Activated T-helper 1 cell treated with Interleukin-2 at 50 U/mL for 16 hours (primary cell): ENCODE data around the gene MED8.
"Not testable (repeated sequence)": the region's sequence is repeated elsewhere in the genome, so short reads cannot be mapped to it uniquely, and the experiment has no call there.

Experiments
- DNase-seq: peaks from one replicate; pipeline ENCODE4 v3.0.0-alpha.2; 2020; ENCODE audit warnings: low read depth

The MED8 gene

DNA sequence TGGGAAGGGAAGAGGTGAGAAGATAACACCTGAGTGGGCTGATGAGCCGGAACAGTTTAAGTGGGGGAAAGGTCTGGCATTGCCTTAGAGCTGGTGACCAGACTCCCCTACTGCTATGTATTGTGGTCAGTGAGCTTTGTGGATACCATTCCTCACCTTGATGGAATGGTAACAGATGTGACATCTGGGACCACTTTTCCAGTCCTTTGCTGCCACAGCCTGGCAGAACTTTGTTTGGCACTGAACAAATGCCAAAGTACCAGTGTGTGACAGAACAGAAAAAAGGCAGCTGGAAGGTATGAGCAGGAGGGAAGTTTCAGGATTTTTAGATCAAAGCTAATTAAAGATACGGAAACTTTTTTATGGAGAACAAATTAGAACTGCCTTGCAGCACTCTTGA lies 6.2 kb downstream of the MED8 start:
- no peak for DNase-seq

GRCh38 chr1:43382027-43382779 lies 7.4 kb downstream of the MED8 start:
- DNase-seq, result no peak

DNA sequence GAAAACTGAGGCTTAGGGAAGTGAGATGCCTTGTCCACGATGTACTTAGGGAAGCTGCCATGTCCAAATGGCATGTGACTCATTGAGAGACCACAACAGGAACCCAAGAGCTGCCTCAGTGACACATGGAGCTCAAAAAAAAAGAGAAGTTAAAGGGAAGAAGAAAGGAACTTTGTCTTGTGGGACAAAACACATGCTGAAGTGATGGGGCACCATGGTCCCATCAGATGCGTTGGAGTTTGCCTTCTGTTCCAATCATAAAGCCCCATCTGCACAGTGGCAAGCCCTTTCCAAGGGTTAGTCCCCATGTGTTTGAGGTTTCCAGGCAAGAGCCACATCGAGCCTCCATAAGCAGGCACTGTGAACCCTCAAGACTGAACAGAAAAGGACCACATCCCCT lies 8.0 kb downstream of the MED8 start:
- no peak for DNase-seq

DNA sequence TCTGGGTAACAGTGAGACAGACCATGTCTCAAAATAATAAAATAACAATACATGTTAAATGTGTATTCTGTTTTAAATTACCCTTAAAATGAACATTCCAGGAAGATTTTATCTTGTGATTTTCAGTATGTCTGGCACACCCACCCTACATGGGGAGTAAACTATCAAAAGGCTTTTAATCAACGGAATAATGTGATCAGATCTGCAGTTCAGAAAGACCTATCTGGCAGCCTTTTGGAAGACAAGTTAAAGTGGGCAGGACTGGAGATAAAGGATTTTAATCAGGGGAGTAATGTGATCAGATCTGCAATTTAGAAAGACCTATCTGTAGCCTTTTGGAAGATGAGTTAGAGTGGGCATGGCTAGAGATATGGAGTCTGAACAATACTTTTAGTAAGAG lies 10.1 kb downstream of the MED8 start:
- no peak for DNase-seq

- no peak for DNase-seq
Observed at GRCh38 chr1:43377831-43378230, 11.8 kb downstream of the MED8 start.

GRCh38 chr1:43376723-43377235 lies 12.8 kb downstream of the MED8 start:
- DNase-seq, result no peak

DNA sequence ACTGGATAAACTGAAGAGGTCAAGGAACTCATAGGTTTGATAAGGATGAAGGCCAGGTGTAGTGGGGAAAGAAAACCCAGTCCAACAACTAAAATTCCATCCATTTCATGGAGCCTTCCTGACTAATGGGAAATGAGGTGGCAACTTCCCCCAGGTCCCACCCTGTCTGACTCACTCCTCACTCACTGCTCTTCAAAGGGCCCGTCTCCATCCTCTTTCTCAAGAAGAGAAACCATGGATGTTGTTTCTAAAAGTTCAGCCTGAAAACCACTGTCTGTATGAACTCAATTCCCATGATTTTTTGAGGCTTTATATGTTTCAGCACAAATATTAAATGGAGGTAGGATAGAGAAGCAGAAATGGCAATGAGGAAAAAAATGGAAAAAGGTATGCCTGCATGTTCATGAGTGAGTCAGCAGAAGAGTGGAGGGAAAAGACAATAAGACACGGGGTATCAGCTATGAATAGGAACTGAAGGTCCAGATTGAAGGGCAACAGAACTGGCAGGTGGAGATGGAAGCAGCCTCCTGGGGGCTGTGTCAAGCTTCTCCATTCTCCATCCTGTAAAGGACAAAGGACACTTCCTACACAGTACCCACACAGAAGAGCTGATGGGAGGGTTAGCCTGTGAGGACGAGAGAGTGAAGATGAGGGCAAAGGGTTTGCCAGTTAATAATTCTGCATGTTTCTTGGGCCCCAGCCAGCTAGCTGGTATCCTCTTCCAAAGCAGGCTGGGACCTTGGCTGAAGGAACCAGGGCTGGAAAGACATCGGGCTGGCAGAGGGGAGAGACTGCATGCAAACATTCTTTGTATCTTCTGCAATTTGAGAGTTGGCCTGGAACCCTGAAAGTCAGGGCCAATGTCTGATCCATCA lies 16.3 kb downstream of the MED8 start:
- DNase-seq, result no peak

- no peak for DNase-seq
Observed at GRCh38 chr1:43372172-43372571, 17.4 kb downstream of the MED8 start.

- no peak for DNase-seq
Observed at GRCh38 chr1:43370564-43370963, 19.0 kb downstream of the MED8 start.

GRCh38 chr1:43369779-43370178 lies 19.8 kb downstream of the MED8 start:
- DNase-seq, result not testable (repeated sequence)

GRCh38 chr1:43368646-43369020 lies 21.0 kb downstream of the MED8 start:
- DNase-seq, result no peak

GRCh38 chr1:43367904-43368645 lies 21.5 kb downstream of the MED8 start, which contains the start of gene ELOVL1:
ELOVL1 (minus strand) TSS chr1:43368011; CDS start chr1:43365609, 2,402 bp downstream.
- DNase-seq, result peak; percentile 79

GRCh38 chr1:43367026-43367903 lies 22.3 kb downstream of the MED8 start:
- DNase-seq, result no peak

DNA sequence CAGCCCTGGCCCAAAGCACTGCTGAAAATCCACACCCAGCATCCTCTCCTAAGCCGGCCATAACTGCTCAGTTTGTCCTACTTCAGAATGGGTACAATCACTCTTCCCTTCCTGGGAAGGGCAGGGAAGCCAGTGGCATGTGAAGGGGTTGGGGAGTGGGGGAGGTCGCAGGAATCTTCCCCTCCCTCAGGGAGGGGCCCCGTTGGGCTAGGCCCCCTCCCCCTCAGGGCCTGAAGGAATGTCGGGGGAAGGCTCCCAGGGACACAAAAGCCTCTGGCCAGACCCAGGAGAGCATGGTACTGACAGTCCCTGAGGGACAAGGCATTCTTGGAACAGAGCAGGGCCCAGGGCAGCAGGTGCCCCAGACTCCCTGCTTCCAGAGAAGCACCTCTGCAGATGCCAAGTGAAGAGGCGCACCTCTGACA lies 23.0 kb downstream of the MED8 start:
- DNase-seq, result no peak

GRCh38 chr1:43366179-43366578 lies 23.4 kb downstream of the MED8 start:
- no peak for DNase-seq

GRCh38 chr1:43365678-43366077 lies 23.9 kb downstream of the MED8 start:
- no peak for DNase-seq

DNA sequence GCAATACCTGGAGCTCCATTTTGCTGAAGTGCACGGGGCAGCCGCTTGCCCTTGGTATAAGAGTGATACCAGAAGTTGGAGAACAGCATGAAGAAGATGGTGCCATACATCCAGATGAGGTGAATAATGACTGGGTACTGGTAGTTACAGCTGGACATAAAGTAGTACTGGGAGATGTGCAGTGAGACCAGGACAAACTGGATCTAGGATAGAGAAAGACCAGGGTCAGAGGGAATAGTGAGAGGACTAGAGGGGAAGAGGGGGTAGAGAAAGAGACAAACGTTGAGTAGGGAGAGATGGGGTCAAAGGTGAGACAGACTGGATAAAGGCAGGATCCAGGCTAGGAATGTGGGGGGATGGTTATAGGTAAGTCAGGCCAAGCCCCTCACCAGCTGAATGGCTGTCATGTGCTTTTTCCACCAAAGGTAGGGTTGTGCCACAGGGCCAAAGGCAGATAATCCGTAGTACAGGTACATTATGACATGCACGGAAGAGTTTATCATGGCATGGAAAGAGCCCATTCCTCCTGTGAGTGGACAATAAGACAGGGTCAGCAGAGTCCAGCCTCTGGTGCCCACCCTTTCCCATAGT lies 25.6 kb downstream of the MED8 start:
- DNase-seq, result no peak

DNA sequence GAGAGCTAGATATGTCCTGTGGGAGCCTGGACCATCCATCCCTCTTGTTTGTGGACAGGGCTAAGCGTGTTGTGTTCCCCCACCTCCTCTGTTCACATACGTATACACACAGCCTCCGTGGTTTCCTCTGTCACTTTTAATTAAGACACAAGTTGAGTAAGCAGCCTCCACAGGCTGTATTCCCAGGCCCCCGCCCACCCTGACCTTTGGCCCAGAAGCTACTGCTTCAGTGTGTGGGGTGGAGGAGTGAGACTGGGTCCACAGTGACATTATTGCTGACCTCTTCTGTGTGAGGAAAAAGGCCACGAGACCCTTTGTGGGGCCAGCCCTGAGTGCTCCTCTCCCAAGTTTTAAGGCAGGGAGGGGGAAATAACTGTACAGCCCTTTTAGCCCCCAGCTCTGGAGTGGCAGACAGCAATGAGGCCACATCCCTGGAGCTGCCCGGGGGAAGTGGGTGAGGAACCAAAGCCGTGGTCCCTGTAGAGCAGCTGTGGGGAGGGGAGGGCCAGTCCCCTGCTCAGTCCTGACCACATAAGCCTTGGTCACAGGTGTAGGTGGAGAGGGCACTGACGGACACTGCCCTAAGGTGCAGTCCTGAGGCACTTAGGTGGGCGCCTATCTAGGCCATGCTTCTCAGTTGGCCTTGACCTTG lies 26.2 kb downstream of the MED8 start:
- DNase-seq, result no peak

GRCh38 chr1:43360616-43361015 lies 29.0 kb downstream of the MED8 start:
- DNase-seq, result no peak

DNA sequence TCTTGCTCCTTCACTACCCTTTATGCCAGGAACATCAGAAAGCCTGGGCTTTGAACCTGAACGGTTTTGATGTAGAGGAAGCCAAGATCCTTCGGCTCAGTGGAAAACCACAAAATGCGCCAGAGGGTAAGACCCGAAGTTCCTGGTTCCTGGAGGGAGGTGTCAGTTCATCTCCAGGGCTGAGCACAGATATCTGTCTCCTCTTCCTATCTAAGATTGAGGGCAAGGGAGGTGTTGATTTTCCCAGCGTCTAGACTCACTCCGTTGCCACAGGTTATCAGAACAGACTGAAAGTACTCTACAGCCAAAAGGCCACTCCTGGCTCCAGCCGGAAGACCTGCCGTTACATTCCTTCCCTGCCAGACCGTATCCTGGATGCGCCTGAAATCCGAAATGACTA lies 29.9 kb downstream of the MED8 start:
- no peak for DNase-seq
